Cardiac atrium fibroblast (primary cell): ENCODE data around the gene MBD4. TPM values are rescaled to one million over a fixed set of nuclear protein-coding genes. Genes with fewer than 3 reads are reported as not detected.

ENCODE experiments used
- total RNA-seq: library from RNA; depleted of rRNA; stranded (reverse); fragments of >200 nt; gene quantifications from 2 replicates; pipeline ENCODE4 v1.2.3, GENCODE V29; 2015

MBD4 gene
- total RNA-seq: 20.0 and 21.1 TPM in 2 replicates

DNA sequence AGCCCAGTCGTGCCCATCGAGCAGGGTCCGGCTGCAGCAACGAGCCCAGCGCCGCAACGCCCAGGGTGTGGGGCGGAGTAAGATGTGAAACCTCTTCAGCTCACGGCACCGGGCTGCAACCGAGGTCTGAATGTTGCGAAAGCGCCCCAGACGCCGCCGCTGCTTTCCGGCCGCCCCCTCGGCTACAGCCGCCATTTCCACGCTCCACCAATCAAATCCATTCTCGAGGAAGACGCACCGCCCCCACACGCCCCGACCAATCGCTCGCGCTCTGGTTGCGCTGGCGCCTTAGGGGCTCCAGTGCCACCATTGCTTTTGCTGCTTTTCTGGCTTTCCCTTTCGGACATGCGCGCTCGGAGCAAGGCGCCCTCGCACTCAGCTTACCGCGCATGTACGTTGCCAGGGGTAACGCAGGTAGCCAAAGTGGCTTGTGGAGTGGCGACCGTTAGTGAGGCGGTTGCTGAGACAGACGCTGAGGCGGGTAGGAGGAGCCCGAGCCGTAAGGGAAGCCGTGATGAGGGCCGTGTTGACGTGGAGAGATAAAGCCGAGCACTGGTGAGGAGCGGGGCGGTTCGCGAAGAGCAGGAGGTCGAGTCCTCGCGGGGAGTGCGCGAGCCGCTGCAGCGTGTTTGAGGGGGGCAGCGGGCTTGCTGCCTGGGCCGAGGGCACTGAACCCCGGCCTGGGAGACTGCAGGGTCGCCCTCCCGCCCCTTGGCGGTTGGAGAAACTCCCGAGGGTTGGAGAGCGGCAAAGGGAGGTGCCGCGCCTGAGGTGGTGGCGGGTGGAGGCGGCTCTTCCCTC, at the start of gene MBD4, which contains the start of gene IFT122:
Gene MBD4 (minus strand): TSS at position 132 of the 801 bp plus-strand sequence. CDS start 115 bp downstream, at position 17.
Gene IFT122 (plus strand): TSS at position 408 of the 801 bp plus-strand sequence. CDS start 107 bp downstream, at position 515.

DNA sequence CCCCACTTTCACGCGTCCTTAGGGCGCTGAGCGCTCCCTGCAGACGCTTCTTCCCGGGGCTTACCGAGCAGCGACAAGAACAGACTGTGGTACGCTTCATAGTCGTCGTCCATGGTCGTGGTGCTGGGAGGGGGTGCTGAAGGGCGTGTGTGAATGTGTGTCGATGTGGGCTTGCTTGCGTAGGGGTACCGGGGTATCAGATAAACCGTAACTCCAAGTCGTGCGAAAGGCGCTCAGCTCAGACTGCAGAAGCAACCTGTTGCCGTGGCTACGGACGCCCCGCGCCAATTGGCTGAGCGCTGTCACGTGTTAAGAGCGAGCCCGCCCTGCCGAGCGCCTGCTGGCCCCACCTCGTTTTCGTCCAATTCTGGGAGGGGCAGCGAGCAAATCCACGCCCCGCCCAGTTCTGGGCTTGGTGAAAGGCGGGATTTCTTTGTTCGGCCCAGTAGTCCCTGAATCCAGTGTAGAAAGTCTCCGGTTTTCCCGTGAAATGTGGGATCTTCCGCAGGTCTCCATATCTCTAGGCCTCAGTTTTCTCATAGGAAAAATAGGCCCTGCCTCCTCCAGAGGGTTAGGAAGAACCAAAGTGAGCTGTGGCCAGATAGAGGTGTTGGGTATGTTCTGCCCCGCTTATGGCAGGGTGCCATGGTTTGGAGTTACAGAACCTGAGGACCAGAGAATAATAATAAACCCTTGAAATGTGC, 11.2 kb downstream of the MBD4 start, which contains the start of gene EFCAB12:
Gene EFCAB12 (minus strand): TSS at position 261 of the 704 bp plus-strand sequence. CDS start 148 bp downstream, at position 113.

Other genes starting within 250 kb of the MBD4 start
- gene COPG1, start 190.3 kb downstream of the MBD4 start, total RNA-seq: 276 and 279 TPM in 2 replicates
- 21.1 and 24.0 TPM in 2 replicates for gene HMCES, start 161.1 kb downstream of the MBD4 start, total RNA-seq
- gene EFCAB12, start 11.3 kb downstream of the MBD4 start, total RNA-seq: not detected in 2 replicates
- 7.5 and 13.9 TPM in 2 replicates for gene IFT122, start 276 bp upstream of the MBD4 start, total RNA-seq
- not detected in 2 replicates for gene RHO, start 88.7 kb upstream of the MBD4 start, total RNA-seq
- not detected in 2 replicates for gene H1-8, start 103.2 kb upstream of the MBD4 start, total RNA-seq
- 126 and 137 TPM in 2 replicates for gene PLXND1, start 166.7 kb upstream of the MBD4 start, total RNA-seq